ENCODE data around the gene VEGFA.

Gene VEGFA

GRCh38 chr6:43772681-43773049 is 2.7 kb downstream of the VEGFA start:
- peak; percentile 71 for DNase-seq (ENCODE audit: low spot score)

GRCh38 chr6:43773050-43773979 is 3.3 kb downstream of the VEGFA start:
- DNase-seq (ENCODE audit: low spot score), result peak; percentile 65

GRCh38 chr6:43773980-43774775 is 4.2 kb downstream of the VEGFA start:
- DNase-seq (ENCODE audit: low spot score), result no peak

GRCh38 chr6:43774776-43775534 is 4.9 kb downstream of the VEGFA start:
- DNase-seq (ENCODE audit: low spot score), result peak; percentile 52

- no peak for DNase-seq (ENCODE audit: low spot score)
Measured at GRCh38 chr6:43775535-43775885, 5.5 kb downstream of the VEGFA start.

- no peak for DNase-seq (ENCODE audit: low spot score)
Measured at GRCh38 chr6:43776115-43776798, 6.2 kb downstream of the VEGFA start.

GRCh38 chr6:43776799-43777776 is 7.1 kb downstream of the VEGFA start:
- no peak for DNase-seq (ENCODE audit: low spot score)

- DNase-seq (ENCODE audit: low spot score), result no peak
Measured at GRCh38 chr6:43778131-43778855, 8.3 kb downstream of the VEGFA start.

GRCh38 chr6:43778976-43779851 is 9.2 kb downstream of the VEGFA start:
- no peak for DNase-seq (ENCODE audit: low spot score)

GRCh38 chr6:43779852-43780236 is 9.8 kb downstream of the VEGFA start:
- no peak for DNase-seq (ENCODE audit: low spot score)

- no peak for DNase-seq (ENCODE audit: low spot score)
Measured at GRCh38 chr6:43780293-43780692, 10.3 kb downstream of the VEGFA start.

GRCh38 chr6:43780941-43781928 is 11.2 kb downstream of the VEGFA start:
- no peak for DNase-seq (ENCODE audit: low spot score)

- DNase-seq (ENCODE audit: low spot score), result no peak
Measured at GRCh38 chr6:43781941-43782704, 12.1 kb downstream of the VEGFA start.

- DNase-seq (ENCODE audit: low spot score), result no peak
Measured at GRCh38 chr6:43782764-43783513, 12.9 kb downstream of the VEGFA start.

GRCh38 chr6:43784049-43784855 is 14.2 kb downstream of the VEGFA start:
- DNase-seq (ENCODE audit: low spot score), result no peak

Data from SK-N-DZ (cell line).